HUES64 (cell line): Measurements from ENCODE around the gene DOCK6.

ENCODE experiments used
- H3K27ac ChIP-seq: 2 replicates; pipeline ENCODE4 v1.7.0; 2013; ENCODE audit warnings: low read depth, low read length, inconsistent platforms
- H3K27me3 ChIP-seq: 2 replicates; pipeline ENCODE4 v1.6.1; 2013; ENCODE audit warnings: mild to moderate bottlenecking, low read length; ENCODE audit not compliant: insufficient read depth
- H3K36me3 ChIP-seq: 2 replicates; pipeline ENCODE4 v1.6.1; 2013; ENCODE audit warnings: mild to moderate bottlenecking, low read length; ENCODE audit not compliant: insufficient read depth
- H3K4me1 ChIP-seq: 2 replicates; pipeline ENCODE4 v1.6.1; 2013; ENCODE audit warnings: mild to moderate bottlenecking, low read length, moderate library complexity; ENCODE audit not compliant: insufficient read depth
- H3K4me3 ChIP-seq: 2 replicates; pipeline ENCODE4 v1.5.1; 2013; ENCODE audit warnings: mild to moderate bottlenecking, low read length, moderate library complexity
- H3K9ac ChIP-seq: 2 replicates; pipeline ENCODE4 v1.6.1; 2013; ENCODE audit warnings: mild to moderate bottlenecking, low read depth, low read length
- H3K9me3 ChIP-seq: 2 replicates; pipeline ENCODE4 v1.6.1; 2013; ENCODE audit warnings: low read depth, low read length; ENCODE audit not compliant: insufficient read depth
- WGBS: fragments of 150-250, 120-280 bp; methylation state at CpG from one replicate; pipeline ENCODE4 v1.1.7; 2013; ENCODE audit warnings: missing lambda C conversion rate; 5-methylcytosine and 5-hydroxymethylcytosine counted together

DOCK6 gene

DNA sequence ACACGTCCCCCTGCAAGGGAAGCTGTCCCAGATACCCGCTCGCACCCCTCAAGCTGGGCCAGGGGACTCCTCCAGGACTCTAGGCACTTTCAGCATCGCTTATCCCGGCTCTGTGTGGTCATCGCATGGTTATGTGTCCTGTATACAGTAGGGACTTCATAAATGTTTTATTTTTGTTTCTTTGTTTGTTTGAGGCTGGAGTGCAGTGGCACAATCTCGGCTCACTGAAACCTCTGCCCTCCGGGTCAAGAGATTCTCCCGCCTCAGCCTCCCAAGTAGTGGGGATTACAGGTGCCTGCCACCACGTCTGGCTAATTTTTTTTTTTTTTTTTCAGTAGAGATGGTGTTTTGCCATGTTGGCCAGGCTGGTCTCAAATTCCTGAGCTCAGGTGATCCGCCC, 15.4 kb downstream of the DOCK6 start:
- Histone ChIP-seq H3K27ac (no peak overlapping the region), H3K9ac (no peak overlapping the region), H3K36me3 (peaks cover 46% of the 10 kb centered on the region)

GRCh38 chr19:11244846-11245589, 17.3 kb downstream of the DOCK6 start:
- Histone ChIP-seq H3K36me3 (peaks cover 43% of the 10 kb centered on the region), H3K4me3 (no peak overlapping the region), H3K27ac (no peak overlapping the region), H3K4me1 (0 out of 2 replicates have a peak, but pooled peaks cover 4% of the 10 kb centered on the region), H3K9me3 (no peaks in the 10 kb centered on the region), H3K27me3 (no peaks in the 10 kb centered on the region), H3K9ac (no peak overlapping the region)
- 98% methylated on average over 5 of the region's 5 CpGs for WGBS

More for the DNA sequence above, 15.4 kb downstream of the DOCK6 start:
- no peaks in the 10 kb centered on the region for H3K9me3 ChIP-seq
- H3K4me1 ChIP-seq, result 0 out of 2 replicates have a peak, but pooled peaks cover 4% of the 10 kb centered on the region
- no peak overlapping the region for H3K4me3 ChIP-seq
- WGBS, result 94% methylated on average over 11 of the region's 11 CpGs
- H3K27me3 ChIP-seq, result no peaks in the 10 kb centered on the region

DNA sequence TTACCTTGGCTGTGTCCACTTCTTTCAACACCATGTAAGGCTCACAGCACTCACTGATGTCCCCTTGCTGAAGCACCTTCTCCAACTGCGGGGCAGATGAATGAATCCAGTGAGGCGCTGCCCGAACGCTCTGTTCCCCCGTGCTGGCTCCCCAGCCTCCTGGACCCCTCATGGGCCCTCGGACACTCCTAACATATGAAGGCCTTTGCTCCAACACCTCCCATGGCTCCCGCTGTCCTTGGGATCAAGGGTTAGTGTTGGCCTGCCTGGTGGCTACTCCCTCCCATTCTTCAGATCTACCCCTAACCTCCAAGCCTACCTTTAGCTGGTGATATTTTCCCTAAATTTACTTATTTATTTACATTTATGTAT, 18.5 kb downstream of the DOCK6 start:
- 94% methylated on average over 7 of the region's 7 CpGs for WGBS
- H3K36me3 ChIP-seq, result peaks cover 47% of the 10 kb centered on the region

DNA sequence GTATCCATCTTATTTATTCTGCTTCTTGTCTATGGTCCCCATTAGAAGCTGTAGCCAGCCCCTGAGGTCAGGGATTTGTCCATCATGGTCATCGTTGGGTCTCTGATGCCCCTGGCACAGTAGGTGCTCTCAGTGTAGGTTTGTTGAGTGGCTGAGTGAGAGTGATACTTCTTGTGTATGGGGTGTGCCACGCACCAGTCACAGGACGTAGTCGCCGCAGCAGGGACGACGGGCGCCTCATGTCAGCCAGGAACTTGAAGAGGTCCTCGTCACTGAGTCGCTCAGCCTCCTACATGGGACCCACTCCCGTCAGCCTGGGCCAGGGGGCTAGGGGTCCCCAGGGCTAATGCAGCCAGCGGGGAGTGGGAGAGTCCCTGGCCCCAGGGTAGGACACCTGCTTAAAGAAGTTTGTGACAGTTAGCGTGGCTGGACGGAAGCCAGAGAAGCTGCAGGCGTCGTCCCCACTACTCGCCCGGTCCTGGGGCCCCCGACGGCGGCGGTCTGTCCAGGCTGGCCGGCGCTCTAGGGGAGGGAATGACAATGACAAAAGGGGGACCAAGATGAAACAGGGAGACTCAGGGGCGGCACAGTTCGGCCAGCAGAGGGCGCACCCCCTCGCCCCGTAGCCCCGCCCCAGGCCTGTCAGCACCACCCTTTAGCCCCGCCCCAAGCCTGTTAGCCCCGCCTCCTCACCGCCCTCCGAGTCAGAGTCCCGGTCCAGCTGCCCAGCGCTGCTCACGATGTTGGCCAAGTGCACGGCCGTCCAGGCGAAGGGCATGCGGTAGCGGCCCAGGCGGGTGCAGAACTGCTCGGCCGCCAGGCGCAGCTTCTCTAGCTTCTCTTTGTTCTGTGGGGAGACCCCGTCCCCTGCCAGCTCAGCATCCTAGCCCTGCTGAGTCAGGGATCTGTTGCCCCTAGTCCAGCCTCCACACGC, 19.2 kb downstream of the DOCK6 start:
- peaks cover 44% of the 10 kb centered on the region for H3K36me3 ChIP-seq
- H3K27me3 ChIP-seq, result no peaks in the 10 kb centered on the region
- H3K27ac ChIP-seq, result no peak overlapping the region
- 0 out of 2 replicates have a peak overlapping the region, but pooled peaks have one; percentile 24 for H3K4me3 ChIP-seq
- 0 out of 2 replicates have a peak, but pooled peaks cover 4% of the 10 kb centered on the region for H3K4me1 ChIP-seq
- WGBS, result 34% methylated on average over 48 of the region's 48 CpGs
- no peak overlapping the region for H3K9ac ChIP-seq
- H3K9me3 ChIP-seq, result no peaks in the 10 kb centered on the region

More for the DNA sequence above, 18.5 kb downstream of the DOCK6 start:
- Histone ChIP-seq H3K27me3 (no peaks in the 10 kb centered on the region), H3K9ac (no peak overlapping the region), H3K4me3 (0 out of 2 replicates have a peak overlapping the region, but pooled peaks have one; percentile 24), H3K27ac (no peak overlapping the region), H3K4me1 (0 out of 2 replicates have a peak, but pooled peaks cover 4% of the 10 kb centered on the region), H3K9me3 (no peaks in the 10 kb centered on the region)

GRCh38 chr19:11242025-11242424, 20.3 kb downstream of the DOCK6 start:
- Histone ChIP-seq H3K9ac (no peak overlapping the region), H3K27me3 (no peaks in the 10 kb centered on the region), H3K27ac (no peak overlapping the region), H3K36me3 (peaks cover 40% of the 10 kb centered on the region), H3K4me1 (0 out of 2 replicates have a peak, but pooled peaks cover 4% of the 10 kb centered on the region), H3K9me3 (no peaks in the 10 kb centered on the region), H3K4me3 (no peak overlapping the region)
- 92% methylated on average over 10 of the region's 11 CpGs for WGBS

- Histone ChIP-seq H3K4me3 (no peak overlapping the region), H3K9ac (no peak overlapping the region), H3K36me3 (peaks cover 36% of the 10 kb centered on the region), H3K4me1 (0 out of 2 replicates have a peak, but pooled peaks cover 4% of the 10 kb centered on the region), H3K27ac (no peak overlapping the region), H3K27me3 (no peaks in the 10 kb centered on the region), H3K9me3 (no peaks in the 10 kb centered on the region)
- 93% methylated on average over 8 of the region's 8 CpGs for WGBS
Measured at GRCh38 chr19:11240008-11240444, 22.3 kb downstream of the DOCK6 start.

GRCh38 chr19:11239377-11240000, 22.8 kb downstream of the DOCK6 start, which contains the start of gene ANGPTL8:
Gene ANGPTL8, plus strand, starts transcription at chr19:11239619. Its CDS starts 19 bp downstream, at chr19:11239638.
- H3K27me3 ChIP-seq, result no peaks in the 10 kb centered on the region
- no peak within 1 kb of the TSS for H3K27ac ChIP-seq
- no peak within 1 kb of the TSS for H3K4me3 ChIP-seq
- WGBS, result 93% methylated on average over 23 of the region's 23 CpGs
- no peaks in the 10 kb centered on the region for H3K9me3 ChIP-seq
- no peak within 1 kb of the TSS for H3K9ac ChIP-seq
- peaks cover 38% of the 10 kb centered on the region for H3K36me3 ChIP-seq
- H3K4me1 ChIP-seq, result 0 out of 2 replicates have a peak, but pooled peaks cover 4% of the 10 kb centered on the region

- WGBS, result 97% methylated on average over 6 of the region's 6 CpGs
- Histone ChIP-seq H3K4me1 (0 out of 2 replicates have a peak, but pooled peaks cover 4% of the 10 kb centered on the region), H3K27ac (no peak overlapping the region), H3K36me3 (peaks cover 38% of the 10 kb centered on the region), H3K27me3 (no peaks in the 10 kb centered on the region), H3K4me3 (no peak overlapping the region), H3K9ac (no peak overlapping the region), H3K9me3 (no peaks in the 10 kb centered on the region)
Measured at GRCh38 chr19:11238781-11239376, 23.4 kb downstream of the DOCK6 start.

- H3K4me1 ChIP-seq, result 0 out of 2 replicates have a peak, but pooled peaks cover 3% of the 10 kb centered on the region
- H3K27me3 ChIP-seq, result no peaks in the 10 kb centered on the region
- peaks cover 40% of the 10 kb centered on the region for H3K36me3 ChIP-seq
- WGBS, result 95% methylated on average over 11 of the region's 11 CpGs
- H3K27ac ChIP-seq, result no peak overlapping the region
- H3K9me3 ChIP-seq, result no peaks in the 10 kb centered on the region
- H3K9ac ChIP-seq, result no peak overlapping the region
- no peak overlapping the region for H3K4me3 ChIP-seq
Measured at GRCh38 chr19:11238041-11238440, 24.3 kb downstream of the DOCK6 start.

- Histone ChIP-seq H3K4me3 (no peak overlapping the region), H3K9me3 (no peaks in the 10 kb centered on the region), H3K9ac (no peak overlapping the region), H3K36me3 (peaks cover 42% of the 10 kb centered on the region), H3K4me1 (no peaks in the 10 kb centered on the region), H3K27me3 (no peaks in the 10 kb centered on the region), H3K27ac (no peak overlapping the region)
- 87% methylated on average over 15 of the region's 15 CpGs for WGBS
Measured at GRCh38 chr19:11237321-11237720, 25.0 kb downstream of the DOCK6 start.
